Tibial nerve (tissue), 4 donors: ENCODE data around the gene VMP1.

Experiments used
- EP300 ChIP-seq, 2 donors: sonication (generic); formaldehyde crosslinking; IDR thresholded peaks; one replicate each; pipeline ENCODE4 v1.6.1; 2017; ENCODE audit warnings: antibody characterized with exemption in 2 of 2, mild to moderate bottlenecking in 1 of 2
- TF ChIP-seq, protein P1 (sequence below), 5 experiments: fragments of 200-600 bp in 3 of 5; fragments of 450-650 bp in 2 of 5; sonication (generic) in 3 of 5; IDR thresholded peaks; one replicate each; pipeline ENCODE4 v1.5.1; 2016 to 2019; ENCODE audit warnings: antibody characterized with exemption in 5 of 5, mild to moderate bottlenecking in 3 of 5, moderate library complexity in 2 of 5

DNA sequence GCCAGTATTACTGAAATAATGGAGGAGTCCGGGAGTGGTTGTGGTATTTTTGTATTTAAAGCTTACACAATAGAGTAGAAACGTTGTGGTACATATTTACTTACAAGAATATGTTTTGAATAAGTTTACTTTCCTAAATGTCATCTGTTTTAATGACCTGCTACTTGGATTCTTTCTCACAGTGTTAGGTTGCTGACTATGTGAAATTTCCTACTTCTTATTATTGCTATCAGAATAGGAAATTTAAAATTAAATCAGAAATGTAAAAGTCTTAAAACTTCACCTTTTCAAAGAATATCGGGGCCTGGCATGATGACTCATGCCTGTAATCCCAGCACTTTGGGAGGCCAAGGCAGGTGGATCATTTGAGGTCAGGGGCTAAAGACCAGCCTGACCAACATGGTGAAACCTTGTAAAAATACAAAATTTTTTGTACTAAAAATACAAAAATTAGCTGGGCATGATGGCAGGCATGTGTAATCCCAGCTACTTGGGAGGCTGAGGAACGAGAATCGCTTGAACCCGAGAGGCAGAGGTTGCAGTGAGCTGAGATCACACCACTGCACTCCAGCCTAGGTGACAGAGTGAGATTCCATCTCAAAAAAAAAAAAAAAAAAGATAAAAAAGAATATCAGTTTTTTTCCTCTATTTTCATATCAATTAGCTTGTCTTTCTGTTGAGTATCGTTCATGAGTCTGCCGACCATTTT is 77.8 kb downstream of the VMP1 start:
- no peak for TF ChIP-seq EP300 (IDR thresholded peaks at IDR 0.05)
- TF ChIP-seq, protein P1, sequence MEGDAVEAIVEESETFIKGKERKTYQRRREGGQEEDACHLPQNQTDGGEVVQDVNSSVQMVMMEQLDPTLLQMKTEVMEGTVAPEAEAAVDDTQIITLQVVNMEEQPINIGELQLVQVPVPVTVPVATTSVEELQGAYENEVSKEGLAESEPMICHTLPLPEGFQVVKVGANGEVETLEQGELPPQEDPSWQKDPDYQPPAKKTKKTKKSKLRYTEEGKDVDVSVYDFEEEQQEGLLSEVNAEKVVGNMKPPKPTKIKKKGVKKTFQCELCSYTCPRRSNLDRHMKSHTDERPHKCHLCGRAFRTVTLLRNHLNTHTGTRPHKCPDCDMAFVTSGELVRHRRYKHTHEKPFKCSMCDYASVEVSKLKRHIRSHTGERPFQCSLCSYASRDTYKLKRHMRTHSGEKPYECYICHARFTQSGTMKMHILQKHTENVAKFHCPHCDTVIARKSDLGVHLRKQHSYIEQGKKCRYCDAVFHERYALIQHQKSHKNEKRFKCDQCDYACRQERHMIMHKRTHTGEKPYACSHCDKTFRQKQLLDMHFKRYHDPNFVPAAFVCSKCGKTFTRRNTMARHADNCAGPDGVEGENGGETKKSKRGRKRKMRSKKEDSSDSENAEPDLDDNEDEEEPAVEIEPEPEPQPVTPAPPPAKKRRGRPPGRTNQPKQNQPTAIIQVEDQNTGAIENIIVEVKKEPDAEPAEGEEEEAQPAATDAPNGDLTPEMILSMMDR (IDR thresholded peaks at IDR 0.05) = no peak
